GM20431 (cell line): ENCODE data around the gene UBA52.

Source experiments
- in situ Hi-C: fragments of 300-500 bp; cut with MseI, MboI; formaldehyde crosslinking; loops from one replicate; pipeline ENCODE4 v1.15.0; 2020; ENCODE audit warnings: low sequenced_read_pairs; ENCODE audit not compliant: unreplicated experiment

UBA52 gene

GRCh38 chr19:18543814-18544475 is 27.7 kb upstream of the UBA52 start:
- in situ Hi-C loops = no loop called here

- in situ Hi-C loops = no loop called here
Measured at GRCh38 chr19:18551631-18552030, 20.0 kb upstream of the UBA52 start.

- in situ Hi-C loops = no loop called here
Measured at GRCh38 chr19:18557411-18558201, 14.1 kb upstream of the UBA52 start, which contains the start of gene KXD1. KXD1 (plus strand) TSS chr19:18557870; CDS start chr19:18562057, 4,187 bp downstream.

DNA sequence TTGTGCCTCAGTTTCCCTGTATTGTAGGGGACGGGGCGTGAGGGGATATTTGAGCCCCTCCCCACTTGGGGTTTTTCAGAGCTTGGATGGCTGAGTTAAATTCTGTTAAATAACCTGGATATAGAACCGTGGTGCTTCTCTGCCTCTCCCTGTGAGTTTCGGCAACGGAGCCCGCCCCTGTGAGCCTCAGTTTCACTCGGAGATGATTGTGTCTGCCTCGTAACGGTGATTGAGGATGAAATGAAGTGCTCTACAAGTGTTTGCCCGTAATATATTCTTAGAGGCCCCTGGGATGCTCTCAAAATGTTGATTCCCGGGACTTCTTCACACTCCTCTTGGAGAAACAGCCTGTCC is 13.5 kb upstream of the UBA52 start:
- in situ Hi-C loops = no loop called here

DNA sequence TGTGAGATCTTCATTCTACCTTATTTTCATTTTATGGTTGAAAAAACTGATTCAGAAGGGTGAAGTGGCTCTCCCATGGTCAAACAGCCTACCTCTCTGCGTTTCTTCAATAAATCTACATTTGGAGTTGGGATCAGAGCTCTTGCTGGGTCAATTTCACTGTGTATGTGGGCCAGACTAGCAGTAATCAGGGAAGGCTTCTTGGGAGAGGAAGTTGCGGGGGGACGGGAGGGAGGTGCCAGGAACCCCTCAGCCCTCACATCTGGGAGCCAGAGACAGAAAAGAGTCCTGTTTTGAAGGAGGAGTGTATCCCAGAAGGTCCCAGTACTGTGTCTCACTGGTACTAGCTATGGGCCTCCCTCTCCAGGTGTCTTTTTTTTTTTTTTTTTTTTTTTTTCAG is 13.1 kb upstream of the UBA52 start:
- in situ Hi-C loops = no loop called here

GRCh38 chr19:18559685-18560084 is 12.0 kb upstream of the UBA52 start:
- in situ Hi-C loops = no loop called here

GRCh38 chr19:18562086-18562485 is 9.6 kb upstream of the UBA52 start:
- in situ Hi-C loops = no loop called here

DNA sequence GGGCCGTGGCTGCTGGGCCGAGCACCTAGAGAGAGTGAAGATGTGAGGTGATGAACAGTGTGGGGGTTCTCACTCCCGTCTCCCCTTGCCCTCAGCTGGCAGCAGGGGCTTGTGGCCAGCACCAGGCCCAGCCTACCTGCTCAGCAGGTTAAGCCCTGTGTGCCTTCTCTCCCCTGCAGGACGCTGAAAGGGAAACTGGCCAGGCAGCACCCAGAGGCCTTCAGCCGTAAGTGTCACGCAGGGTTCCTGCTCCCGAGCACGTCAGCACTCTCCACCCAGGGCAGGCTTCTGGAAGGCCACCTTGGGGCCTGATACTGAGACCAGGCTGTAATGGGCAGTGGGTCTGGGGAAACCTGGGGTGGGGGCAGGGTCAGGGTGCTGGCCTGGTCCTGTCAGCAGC is 4.7 kb upstream of the UBA52 start:
- in situ Hi-C loops = no loop called here

- in situ Hi-C loops = no loop called here
Measured at GRCh38 chr19:18568367-18568766, 3.3 kb upstream of the UBA52 start.

GRCh38 chr19:18574691-18575291 is 3.1 kb downstream of the UBA52 start:
- in situ Hi-C loops = no loop called here

DNA sequence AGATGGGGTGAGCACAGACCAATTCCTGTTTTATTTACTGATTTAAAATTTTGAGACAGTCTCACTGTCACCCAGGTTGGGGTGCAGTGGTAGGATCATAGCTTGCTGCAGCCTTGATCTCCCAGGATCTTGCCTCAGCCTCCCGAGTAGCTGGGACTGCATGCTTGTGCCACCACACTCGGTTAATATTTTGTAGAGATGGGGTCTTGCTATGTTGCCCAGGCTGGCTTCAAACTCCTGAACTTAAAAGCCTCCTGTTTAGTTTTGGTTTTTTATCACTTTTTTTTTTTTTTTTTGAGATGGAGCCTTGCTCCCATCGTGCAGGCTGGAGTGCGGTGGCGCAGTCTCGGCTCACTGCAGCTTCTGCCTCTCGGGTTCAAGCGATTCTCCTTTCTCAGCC is 4.7 kb downstream of the UBA52 start:
- in situ Hi-C loops = no loop called here

- in situ Hi-C loops = no loop called here
Measured at GRCh38 chr19:18577365-18577914, 5.8 kb downstream of the UBA52 start.

DNA sequence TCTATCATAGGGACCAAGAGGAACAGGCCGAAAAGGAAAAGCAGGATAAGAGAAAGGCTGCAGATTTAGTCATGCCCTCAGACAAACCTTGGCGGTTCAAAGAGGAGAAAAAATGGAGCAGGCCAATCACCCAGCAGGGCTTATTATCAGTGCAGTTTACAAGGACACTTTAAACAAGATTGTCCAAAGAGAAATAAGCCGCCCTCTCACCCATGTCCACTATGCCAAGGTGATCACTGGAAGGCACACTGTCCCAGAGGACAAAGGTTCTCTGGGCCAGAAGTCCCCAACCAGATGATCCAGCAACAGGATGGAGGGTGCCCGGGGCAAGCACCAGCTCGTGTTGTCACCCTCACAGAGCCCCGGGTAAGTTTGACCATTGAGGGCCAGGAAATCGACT is 8.7 kb downstream of the UBA52 start:
- in situ Hi-C loops = no loop called here

DNA sequence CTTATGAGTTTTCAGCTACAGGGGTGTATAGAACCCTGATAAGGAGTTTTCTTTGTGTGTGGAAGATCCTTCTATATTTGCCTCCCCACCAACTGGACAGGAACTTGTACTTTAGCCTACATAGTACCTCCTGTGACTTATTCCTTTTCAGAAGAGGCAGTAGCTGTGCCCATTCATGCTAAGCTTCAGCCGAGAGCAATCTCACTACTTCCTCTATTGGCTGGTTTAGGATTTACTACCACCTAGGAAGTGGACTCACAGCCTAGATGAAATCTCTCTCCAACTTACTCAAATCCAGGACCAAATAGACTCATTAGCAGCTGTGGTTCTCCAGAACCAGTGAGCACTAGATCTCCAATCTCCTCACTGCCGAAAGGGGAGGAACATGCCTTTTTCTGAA is 14.6 kb downstream of the UBA52 start:
- in situ Hi-C loops = no loop called here

- in situ Hi-C loops = no loop called here
Measured at GRCh38 chr19:18587561-18587960, 15.9 kb downstream of the UBA52 start.

GRCh38 chr19:18587962-18588610 is 16.4 kb downstream of the UBA52 start:
- in situ Hi-C loops = no loop called here

DNA sequence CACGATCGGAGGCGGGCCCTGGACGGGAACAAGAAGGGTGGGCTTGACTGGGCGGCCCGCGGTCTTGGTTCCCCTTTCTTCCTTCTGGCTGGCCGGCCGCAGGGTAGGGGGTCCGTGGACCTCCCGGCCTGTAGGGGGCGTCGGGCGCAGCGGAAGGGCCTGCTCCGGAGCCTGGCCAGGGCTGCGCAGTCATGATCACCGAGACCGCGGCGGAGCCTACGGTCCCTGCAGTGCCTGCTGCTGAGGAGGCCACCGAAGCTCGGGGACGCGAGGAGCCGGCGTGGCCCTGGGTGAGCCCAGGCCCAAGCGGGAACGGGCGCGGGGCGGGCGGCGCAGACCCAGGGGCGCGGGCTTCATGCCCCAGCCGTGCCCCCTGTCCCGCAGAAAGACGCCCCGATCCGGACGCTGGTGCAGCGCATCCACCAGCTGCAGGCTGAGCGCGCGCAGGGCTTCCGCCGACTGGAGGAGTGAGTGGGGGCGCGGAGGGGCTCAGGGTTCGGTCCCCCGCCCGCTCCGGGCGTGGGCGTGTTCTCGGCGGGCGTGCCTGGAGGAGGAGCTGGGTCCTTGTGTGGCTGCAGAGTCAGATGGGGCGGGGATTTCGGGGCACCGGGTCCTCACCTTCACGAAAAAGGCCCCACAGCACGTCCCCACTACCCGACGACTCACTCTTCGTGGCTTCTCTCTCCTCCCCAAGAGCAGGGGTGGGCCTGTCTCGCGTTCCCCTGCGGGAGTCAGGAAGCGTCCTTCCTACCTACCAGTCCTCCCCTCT is 17.1 kb downstream of the UBA52 start, which contains the start of gene REX1BD:
Gene REX1BD, plus strand, starts transcription at position 188 of the 769 bp plus-strand sequence. Its CDS starts 4 bp downstream, at position 192.
- in situ Hi-C loops = no loop called here

GRCh38 chr19:18589380-18590272 is 18.0 kb downstream of the UBA52 start:
- in situ Hi-C loops = no loop called here
